K562 treated with DMSO at 1 percent for 12 hours (cell line): ENCODE data around the gene STK40. TPM values are rescaled to one million over a fixed set of nuclear protein-coding genes. Genes with fewer than 3 reads are reported as not detected.

Experiments
- total RNA-seq: library from RNA; unstranded; fragments of 300-600 nt; gene quantifications from 2 replicates; pipeline ENCODE4 v1.2.3, GENCODE V29; 2022; ENCODE audit not compliant: insufficient read depth

Gene STK40, protein sequence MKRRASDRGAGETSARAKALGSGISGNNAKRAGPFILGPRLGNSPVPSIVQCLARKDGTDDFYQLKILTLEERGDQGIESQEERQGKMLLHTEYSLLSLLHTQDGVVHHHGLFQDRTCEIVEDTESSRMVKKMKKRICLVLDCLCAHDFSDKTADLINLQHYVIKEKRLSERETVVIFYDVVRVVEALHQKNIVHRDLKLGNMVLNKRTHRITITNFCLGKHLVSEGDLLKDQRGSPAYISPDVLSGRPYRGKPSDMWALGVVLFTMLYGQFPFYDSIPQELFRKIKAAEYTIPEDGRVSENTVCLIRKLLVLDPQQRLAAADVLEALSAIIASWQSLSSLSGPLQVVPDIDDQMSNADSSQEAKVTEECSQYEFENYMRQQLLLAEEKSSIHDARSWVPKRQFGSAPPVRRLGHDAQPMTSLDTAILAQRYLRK
- 88.5 and 154 TPM in 2 replicates for total RNA-seq

DNA sequence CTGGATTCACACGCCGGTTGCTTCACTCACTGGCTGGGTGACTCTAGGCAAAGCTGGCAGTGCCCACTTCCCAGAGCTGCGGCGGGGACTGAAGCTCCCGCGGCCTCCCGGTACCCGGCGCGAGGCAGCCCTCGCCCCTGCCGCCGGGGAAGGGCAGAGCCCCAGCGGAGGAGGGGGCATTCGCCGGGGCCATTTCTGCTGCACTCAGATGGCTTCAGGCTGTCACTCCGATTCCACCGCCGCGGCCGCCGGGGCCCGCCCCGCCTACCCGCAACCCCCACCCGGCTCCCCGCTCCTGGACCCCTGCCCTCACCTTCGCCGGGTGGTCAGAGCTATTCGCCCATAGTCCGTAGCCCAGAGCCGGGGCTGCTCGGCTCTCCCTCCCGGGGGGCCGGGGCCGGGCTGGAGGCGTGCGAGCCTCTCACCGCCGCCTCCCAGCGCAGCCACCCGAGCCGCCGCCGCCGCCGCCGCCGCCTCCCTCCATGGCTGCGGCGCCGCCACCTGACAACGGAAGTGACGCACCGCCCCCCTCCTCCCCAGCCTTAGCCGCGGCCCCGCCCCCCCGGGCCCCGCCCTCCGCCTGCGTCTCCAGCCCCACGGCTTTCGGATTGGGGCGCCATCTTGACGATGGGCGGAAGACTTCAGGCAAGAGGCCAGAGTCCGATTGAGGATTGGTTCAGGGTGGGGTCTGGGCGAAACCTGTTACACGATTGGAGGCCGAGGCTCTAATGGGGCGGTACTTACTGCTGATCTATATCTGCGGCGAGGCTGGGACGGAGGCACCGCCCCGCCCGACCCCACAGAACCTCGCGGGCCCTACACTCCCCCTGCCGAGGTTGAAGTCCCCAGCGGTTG lies at the start of gene STK40:
Gene STK40, minus strand, starts transcription at position 515 of the 855 bp plus-strand sequence. CDS start 24,592 bp downstream, outside the sequence.

DNA sequence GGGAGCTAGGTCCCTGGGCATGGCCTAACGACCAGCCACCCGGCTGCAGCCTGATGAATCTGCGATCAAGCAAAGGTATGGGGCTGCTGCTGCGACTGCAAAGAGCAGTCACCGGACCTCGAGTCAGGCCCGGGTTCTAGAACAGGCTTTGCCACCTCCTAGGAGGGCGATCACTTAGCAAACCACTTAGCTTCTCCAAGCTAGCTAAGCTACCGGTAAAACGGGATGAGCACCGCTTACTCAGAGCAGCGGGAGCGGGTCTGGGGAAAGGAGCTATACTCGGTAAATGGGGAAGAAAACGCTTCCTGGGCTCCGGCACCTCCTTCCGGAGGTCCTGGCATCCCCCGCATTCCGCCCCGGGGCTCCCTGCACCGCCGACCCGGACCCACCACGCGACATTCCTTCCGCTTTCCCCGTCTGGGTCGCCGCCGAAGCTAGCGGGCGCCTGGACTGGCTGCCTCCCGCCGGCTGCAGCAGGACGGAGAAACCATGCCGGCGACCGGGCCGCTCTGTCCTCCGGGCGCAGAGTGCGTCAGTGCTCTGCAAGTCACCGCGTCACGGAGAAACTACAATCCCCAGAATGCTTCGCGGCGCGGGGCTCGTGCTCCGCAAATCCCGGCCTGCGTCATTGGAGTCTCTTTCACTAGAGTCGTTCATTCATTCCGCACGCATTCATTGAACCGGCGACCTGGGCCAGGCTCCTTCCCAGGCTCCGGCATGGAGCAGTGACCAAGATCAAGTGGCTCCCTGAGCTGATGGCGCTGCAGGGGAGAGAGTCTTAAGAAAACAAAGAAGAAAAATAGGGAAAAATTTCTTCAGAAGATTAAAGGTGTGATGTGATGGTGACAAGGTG lies 11.9 kb upstream of the STK40 start, which contains the start of gene LSM10:
Gene LSM10, minus strand, starts transcription at position 531 of the 853 bp plus-strand sequence. CDS start 3,779 bp downstream, outside the sequence.

DNA sequence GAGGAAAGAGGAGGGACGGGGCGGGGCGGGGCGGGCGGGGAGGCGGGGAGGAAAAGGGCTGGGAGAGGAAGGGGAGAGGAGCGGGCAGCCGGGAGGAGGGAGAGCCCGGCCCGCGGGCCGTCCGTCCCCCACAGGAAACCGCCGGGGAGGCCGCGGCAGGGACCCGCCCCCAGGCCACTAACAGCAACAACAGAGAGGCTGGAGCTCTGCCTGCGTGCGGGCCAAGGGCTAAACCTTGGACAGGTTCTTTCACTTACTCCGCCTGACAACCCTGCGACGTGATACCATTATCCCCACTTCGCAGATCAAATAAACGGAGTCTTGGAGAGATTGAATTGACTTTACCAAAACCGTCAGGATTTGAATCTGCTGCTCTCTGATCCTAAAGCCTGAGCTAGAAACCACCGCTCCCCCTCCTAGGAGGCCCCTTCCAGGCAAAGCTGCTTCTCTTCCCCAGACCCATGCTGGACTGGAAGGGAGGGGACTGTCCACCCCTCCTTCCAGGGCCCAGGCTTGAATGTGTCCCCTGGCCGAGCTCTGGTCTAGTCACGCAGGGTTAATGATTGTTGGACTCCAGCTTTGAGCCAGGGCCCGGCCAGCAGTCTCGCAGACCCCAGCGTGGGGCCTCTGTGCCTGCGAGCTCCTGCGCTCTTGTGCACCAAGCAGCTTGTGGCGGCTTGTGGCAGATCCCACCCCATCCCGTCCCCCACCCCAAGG lies 61.9 kb downstream of the STK40 start, which contains the start of gene EVA1B:
Gene EVA1B, minus strand, starts transcription at position 10 of the 717 bp plus-strand sequence. CDS start 608 bp downstream, outside the sequence.

DNA sequence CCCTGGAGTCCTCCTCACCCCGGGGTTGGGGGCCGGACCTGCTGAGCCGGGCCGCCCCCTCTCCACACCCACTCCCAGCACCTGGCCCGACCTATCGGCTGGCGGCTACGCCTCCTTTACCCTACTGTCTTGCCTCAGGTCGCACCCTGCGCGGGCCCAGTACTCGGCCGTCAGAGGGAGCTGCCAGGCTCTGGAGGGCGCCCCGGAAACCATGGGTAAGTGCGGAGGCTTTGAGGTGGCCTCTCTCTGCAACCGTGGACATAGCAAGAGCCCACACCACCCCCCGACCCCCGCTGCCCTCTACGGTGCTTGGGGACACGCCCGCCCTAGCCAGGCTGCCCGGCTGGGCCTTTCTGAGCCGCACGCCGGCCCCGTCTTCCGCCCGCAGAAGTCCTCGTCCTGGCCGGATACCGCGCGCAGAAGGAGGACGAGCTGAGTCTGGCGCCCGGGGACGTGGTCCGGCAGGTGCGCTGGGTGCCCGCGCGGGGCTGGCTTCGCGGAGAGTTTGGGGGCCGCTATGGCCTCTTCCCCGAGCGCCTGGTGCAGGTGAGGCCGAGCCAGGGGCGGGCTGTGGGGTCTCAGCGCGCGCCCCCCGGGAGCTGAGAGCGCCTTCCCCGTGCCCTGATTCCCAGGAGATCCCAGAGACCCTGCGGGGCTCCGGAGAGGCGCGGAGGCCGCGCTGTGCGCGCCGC lies 79.4 kb downstream of the STK40 start, which contains the start of gene SH3D21:
Gene SH3D21, plus strand, starts transcription at position 159 of the 692 bp plus-strand sequence. Its CDS starts 53 bp downstream, at position 212.

Other genes starting within 250 kb of the STK40 start
- 118 and 164 TPM in 2 replicates for gene TRAPPC3, start 236.4 kb downstream of the STK40 start, total RNA-seq
- gene MAP7D1, start 229.8 kb downstream of the STK40 start, total RNA-seq = 83.7 and 107 TPM in 2 replicates
- 25.6 and 74.4 TPM in 2 replicates for gene THRAP3, start 161.5 kb downstream of the STK40 start, total RNA-seq
- 0.63 and 2.3 TPM in 2 replicates for gene SH3D21, start 79.6 kb downstream of the STK40 start, total RNA-seq
- 71.1 and 108 TPM in 2 replicates for gene EVA1B, start 62.3 kb downstream of the STK40 start, total RNA-seq
- gene LSM10, start 12.0 kb upstream of the STK40 start, total RNA-seq = 171 and 185 TPM in 2 replicates
- not detected in 2 replicates for gene OSCP1, start 64.5 kb upstream of the STK40 start, total RNA-seq
- 109 and 114 TPM in 2 replicates for gene MRPS15, start 78.5 kb upstream of the STK40 start, total RNA-seq
- gene CSF3R, start 97.0 kb upstream of the STK40 start, total RNA-seq = 5.9 and 10.4 TPM in 2 replicates